8988T (cell line): ENCODE measurements around the gene RAB7B.

ENCODE experiments used
- DNase-seq: peaks from one replicate; pipeline ENCODE4 v3.0.0; 2011

Gene RAB7B

GRCh38 chr1:205972491-205973168 lies 30.6 kb downstream of the RAB7B start:
- no peak for DNase-seq

- no peak for DNase-seq
These were observed 31.1 kb downstream of the RAB7B start for GRCh38 chr1:205972081-205972480.

- no peak for DNase-seq
These were observed 32.1 kb downstream of the RAB7B start for GRCh38 chr1:205971082-205971481.

GRCh38 chr1:205970486-205970885 lies 32.7 kb downstream of the RAB7B start:
- DNase-seq = no peak

GRCh38 chr1:205969229-205969628 lies 34.0 kb downstream of the RAB7B start:
- no peak for DNase-seq

GRCh38 chr1:205967554-205968335 lies 35.5 kb downstream of the RAB7B start:
- no peak for DNase-seq

- no peak for DNase-seq
These were observed 37.9 kb downstream of the RAB7B start for GRCh38 chr1:205965036-205965884.

GRCh38 chr1:205963352-205964155 lies 39.6 kb downstream of the RAB7B start:
- DNase-seq = no peak

GRCh38 chr1:205962821-205963221 lies 40.4 kb downstream of the RAB7B start:
- DNase-seq = no peak

- DNase-seq = no peak
These were observed 41.0 kb downstream of the RAB7B start for GRCh38 chr1:205961991-205962820.

GRCh38 chr1:205961405-205961804 lies 41.8 kb downstream of the RAB7B start:
- no peak for DNase-seq

GRCh38 chr1:205959789-205960188 lies 43.4 kb downstream of the RAB7B start:
- no peak for DNase-seq

- no peak for DNase-seq
These were observed 47.7 kb downstream of the RAB7B start for GRCh38 chr1:205955499-205955898.

GRCh38 chr1:205954819-205955404 lies 48.3 kb downstream of the RAB7B start:
- DNase-seq = no peak

GRCh38 chr1:205951746-205952145 lies 51.4 kb downstream of the RAB7B start:
- no peak for DNase-seq

GRCh38 chr1:205950826-205951549 lies 52.2 kb downstream of the RAB7B start:
- no peak for DNase-seq

- DNase-seq = no peak
These were observed 52.9 kb downstream of the RAB7B start for GRCh38 chr1:205950280-205950679.

GRCh38 chr1:205949753-205950152 lies 53.4 kb downstream of the RAB7B start:
- DNase-seq = no peak

- no peak for DNase-seq
These were observed 54.3 kb downstream of the RAB7B start for GRCh38 chr1:205948886-205949285.

GRCh38 chr1:205948039-205948438 lies 55.2 kb downstream of the RAB7B start:
- no peak for DNase-seq

- DNase-seq = no peak
These were observed 56.2 kb downstream of the RAB7B start for GRCh38 chr1:205947024-205947423.
